ENCODE data around the gene SCARB2. TPM values are rescaled to one million over a fixed set of nuclear protein-coding genes. Genes with fewer than 3 reads are reported as not detected.

Gene SCARB2
- polyA plus RNA-seq, 1 donor (not counting 4 experiments of a cell fraction or from before 2014, with no cell fraction given): 72.2 TPM

- dilution Hi-C loops (cut with MboI; ENCODE audit: extremely low pct_ligation_motif_present, low sequenced_read_pairs): loop anchor here (25.0 kb wide), 1 partner anchor 325 kb away; no protein-coding TSS in a partner anchor
- FAIRE-seq: no peak
- no peak overlapping the region for H3K9ac ChIP-seq (ENCODE audit: control insufficient read depth, extremely low read depth, insufficient read depth, low read length)
- H3K36me3 ChIP-seq (ENCODE audit: control insufficient read depth in 2 of 2, extremely low read depth in 1 of 2, insufficient read depth in 2 of 2, low read length in 2 of 2): peaks cover 4 to 5% of the 10 kb centered on the region in 2 experiments
- H3K9me3 ChIP-seq (ENCODE audit: control insufficient read depth, low read depth, low read length): no peaks in the 10 kb centered on the region
- no peak for TF ChIP-seq EZH2 (IDR thresholded peaks at IDR 0.05; ENCODE audit: low read length)
- TF ChIP-seq, protein P1, sequence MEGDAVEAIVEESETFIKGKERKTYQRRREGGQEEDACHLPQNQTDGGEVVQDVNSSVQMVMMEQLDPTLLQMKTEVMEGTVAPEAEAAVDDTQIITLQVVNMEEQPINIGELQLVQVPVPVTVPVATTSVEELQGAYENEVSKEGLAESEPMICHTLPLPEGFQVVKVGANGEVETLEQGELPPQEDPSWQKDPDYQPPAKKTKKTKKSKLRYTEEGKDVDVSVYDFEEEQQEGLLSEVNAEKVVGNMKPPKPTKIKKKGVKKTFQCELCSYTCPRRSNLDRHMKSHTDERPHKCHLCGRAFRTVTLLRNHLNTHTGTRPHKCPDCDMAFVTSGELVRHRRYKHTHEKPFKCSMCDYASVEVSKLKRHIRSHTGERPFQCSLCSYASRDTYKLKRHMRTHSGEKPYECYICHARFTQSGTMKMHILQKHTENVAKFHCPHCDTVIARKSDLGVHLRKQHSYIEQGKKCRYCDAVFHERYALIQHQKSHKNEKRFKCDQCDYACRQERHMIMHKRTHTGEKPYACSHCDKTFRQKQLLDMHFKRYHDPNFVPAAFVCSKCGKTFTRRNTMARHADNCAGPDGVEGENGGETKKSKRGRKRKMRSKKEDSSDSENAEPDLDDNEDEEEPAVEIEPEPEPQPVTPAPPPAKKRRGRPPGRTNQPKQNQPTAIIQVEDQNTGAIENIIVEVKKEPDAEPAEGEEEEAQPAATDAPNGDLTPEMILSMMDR (optimal IDR thresholded peaks at IDR 0.05 in 1 of 3, IDR thresholded peaks at IDR 0.05 in 1 of 3, conservative IDR thresholded peaks at IDR 0.05 in 1 of 3; ENCODE audit: extremely low read depth in 1 of 3, insufficient read depth in 2 of 3, low read length in 3 of 3): no peak
- no peaks in the 10 kb centered on the region for H3K27me3 ChIP-seq (ENCODE audit: control insufficient read depth, extremely low read depth, insufficient read depth, low read length)
- no peak overlapping the region for H3K4me3 ChIP-seq (ENCODE audit: control insufficient read depth in 2 of 3, extremely low read depth in 1 of 3, insufficient read depth in 2 of 3, low read depth in 1 of 3, low read length in 3 of 3)
- H3K9me1 ChIP-seq (ENCODE audit: control insufficient read depth, extremely low read depth, insufficient read depth, low read length): no peaks in the 10 kb centered on the region
- no peak for DNase-seq (ENCODE audit: low read depth, low spot score)
- no peak overlapping the region for H2AFZ ChIP-seq (ENCODE audit: control insufficient read depth, low read length)
- no peaks in the 10 kb centered on the region for H4K20me1 ChIP-seq (ENCODE audit: control insufficient read depth, extremely low read depth, insufficient read depth, low read length)
- peaks cover 2% of the 10 kb centered on the region for H3K79me2 ChIP-seq (ENCODE audit: control insufficient read depth, insufficient read depth, low read length)
- no peak overlapping the region for H3K4me2 ChIP-seq (ENCODE audit: control insufficient read depth, extremely low read depth, insufficient read depth, low read depth, low read length)
- peaks cover 3% of the 10 kb centered on the region for H3K4me1 ChIP-seq (ENCODE audit: control insufficient read depth, extremely low read depth, insufficient read depth, low read length)
- H3K27ac ChIP-seq (ENCODE audit: control insufficient read depth, insufficient read depth, low read length): no peak overlapping the region
Measured at GRCh38 chr4:76187152-76187551, 26.5 kb downstream of the SCARB2 start.

DNA sequence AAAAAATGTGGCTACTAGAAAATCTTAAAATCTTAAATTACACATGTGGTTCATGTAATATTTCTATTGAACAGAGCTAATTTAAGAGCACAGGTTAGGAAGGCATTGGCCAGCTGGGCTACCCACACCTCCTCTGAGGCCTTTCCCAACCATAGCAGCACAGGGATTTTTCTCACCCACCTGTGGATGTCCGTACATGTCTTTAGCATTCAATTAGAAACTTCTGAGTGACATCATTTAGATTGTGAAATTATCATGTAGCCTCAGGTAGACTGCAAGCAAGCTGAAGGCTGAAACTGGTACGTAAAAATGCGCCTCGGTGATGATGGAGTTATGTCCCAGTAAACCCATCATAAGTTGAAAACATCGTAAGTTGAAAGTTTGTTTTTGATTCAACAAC is 31.2 kb downstream of the SCARB2 start:
- H3K79me2 ChIP-seq (ENCODE audit: control insufficient read depth, insufficient read depth, low read length): peaks cover 2% of the 10 kb centered on the region
- no peaks in the 10 kb centered on the region for H3K9me1 ChIP-seq (ENCODE audit: control insufficient read depth, extremely low read depth, insufficient read depth, low read length)
- FAIRE-seq: no peak
- peaks cover 6% of the 10 kb centered on the region in 2 experiments for H3K36me3 ChIP-seq (ENCODE audit: control insufficient read depth in 2 of 2, extremely low read depth in 1 of 2, insufficient read depth in 2 of 2, low read length in 2 of 2)
- no peak overlapping the region for H3K4me2 ChIP-seq (ENCODE audit: control insufficient read depth, extremely low read depth, insufficient read depth, low read depth, low read length)
- H3K9me3 ChIP-seq (ENCODE audit: control insufficient read depth, low read depth, low read length): no peaks in the 10 kb centered on the region
- TF ChIP-seq, protein P1 (optimal IDR thresholded peaks at IDR 0.05 in 1 of 3, IDR thresholded peaks at IDR 0.05 in 1 of 3, conservative IDR thresholded peaks at IDR 0.05 in 1 of 3; ENCODE audit: extremely low read depth in 1 of 3, insufficient read depth in 2 of 3, low read length in 3 of 3): no peak
- no peak for TF ChIP-seq EZH2 (IDR thresholded peaks at IDR 0.05; ENCODE audit: low read length)
- H3K9ac ChIP-seq (ENCODE audit: control insufficient read depth, extremely low read depth, insufficient read depth, low read length): no peak overlapping the region
- H4K20me1 ChIP-seq (ENCODE audit: control insufficient read depth, extremely low read depth, insufficient read depth, low read length): no peaks in the 10 kb centered on the region
- H3K27me3 ChIP-seq (ENCODE audit: control insufficient read depth, extremely low read depth, insufficient read depth, low read length): no peaks in the 10 kb centered on the region
- no peak overlapping the region for H2AFZ ChIP-seq (ENCODE audit: control insufficient read depth, low read length)
- no peak overlapping the region for H3K4me3 ChIP-seq (ENCODE audit: control insufficient read depth in 2 of 3, extremely low read depth in 1 of 3, insufficient read depth in 2 of 3, low read depth in 1 of 3, low read length in 3 of 3)
- dilution Hi-C loops (cut with MboI; ENCODE audit: extremely low pct_ligation_motif_present, low sequenced_read_pairs): loop anchor here (25.0 kb wide), 1 partner anchor 330 kb away; no protein-coding TSS in a partner anchor
- no peak for DNase-seq (ENCODE audit: low read depth, low spot score)
- H3K4me1 ChIP-seq (ENCODE audit: control insufficient read depth, extremely low read depth, insufficient read depth, low read length): peaks cover 3% of the 10 kb centered on the region
- no peak overlapping the region for H3K27ac ChIP-seq (ENCODE audit: control insufficient read depth, insufficient read depth, low read length)

Measured in keratinocyte (primary cell).